ENCODE measurements around the gene ABCA2. TPM values are rescaled to one million over a fixed set of nuclear protein-coding genes. Genes with fewer than 3 reads are reported as not detected.
A peak's percentile ranks its signal among the peaks of the same experiment; 100 is the strongest.

Gene ABCA2
- total RNA-seq, 1 donor from 2014 or later: 7.5 TPM

- ChIA-PET POLR2A (interaction anchor here (0.6 to 3.1 kb wide), 15 partner anchors 8 to 305 kb away, joined by 3 to 38 read pairs (median 7); partner anchors contain the start of genes AJM1, FBXW5, MAN1B1 and RABL6), CTCF (interaction anchor here (1.1 to 2.4 kb wide), 2 partner anchors 36 to 45 kb away, joined by 4 to 8 read pairs; no protein-coding TSS in a partner anchor)
- Mint-ChIP-seq H3K9me3 (no peaks in the 10 kb centered on the region), H3K4me3 (peak overlapping the region; percentile 86), H3K4me1 (peaks cover 40% of the 10 kb centered on the region), H3K36me3 (ENCODE audit: low read depth) (peaks cover 7% of the 10 kb centered on the region), H3K27ac (peak overlapping the region; percentile 84), H3K27me3 (peaks cover 2% of the 10 kb centered on the region)
- ATAC-seq (ENCODE audit: low read depth) (no peak), DNase-seq (no peak)
- intact Hi-C loops (cut with micrococcal nuclease): loop anchor here (1.0 to 5.0 kb wide), 8 partner anchors 15 to 1031 kb away; partner anchors contain the start of genes ABCA2, FBXW5, PHPT1 and RABL6
- no peak for TF ChIP-seq CTCF (IDR thresholded peaks at IDR 0.05)
Observed at GRCh38 chr9:136992819-136993369, 35.1 kb downstream of the ABCA2 start.

- H3K27ac Mint-ChIP-seq: peak within 1 kb of the TSS; percentile 84
- ATAC-seq (ENCODE audit: low read depth) (peak; percentile 91), DNase-seq (peak; percentile 94)
- H3K4me1 Mint-ChIP-seq: peaks cover 33% of the 10 kb centered on the region
- intact Hi-C loops (cut with micrococcal nuclease): loop anchor here (1.0 to 5.0 kb wide), 8 partner anchors 14 to 1030 kb away; partner anchors contain the start of genes ABCA2, FBXW5, PHPT1 and RABL6
- ChIA-PET POLR2A (interaction anchor here (0.6 to 3.1 kb wide), 18 partner anchors 9 to 304 kb away, joined by 3 to 38 read pairs (median 6); partner anchors contain the start of genes AJM1, FBXW5, MAN1B1 and RABL6), CTCF (interaction anchor here (1.0 to 2.4 kb wide), 5 partner anchors 37 to 54 kb away, joined by 3 to 8 read pairs (median 4); partner anchors contain the start of gene FUT7)
- H3K9me3 Mint-ChIP-seq: no peaks in the 10 kb centered on the region
- peaks cover 7% of the 10 kb centered on the region for H3K36me3 Mint-ChIP-seq (ENCODE audit: low read depth)
- peaks cover 6% of the 10 kb centered on the region for H3K27me3 Mint-ChIP-seq
- no peak for TF ChIP-seq CTCF (IDR thresholded peaks at IDR 0.05)
- H3K4me3 Mint-ChIP-seq: peak within 1 kb of the TSS; percentile 86
Observed at GRCh38 chr9:136991993-136992818, 35.8 kb downstream of the ABCA2 start, which contains the start of gene PAXX. Gene PAXX (plus strand): TSS chr9:136992422. CDS start chr9:136992444, 22 bp downstream.

GRCh38 chr9:136990242-136990911 is 37.7 kb downstream of the ABCA2 start:
- peaks cover 20% of the 10 kb centered on the region for H3K4me1 Mint-ChIP-seq
- peak overlapping the region; percentile 86 for H3K4me3 Mint-ChIP-seq
- H3K27ac Mint-ChIP-seq: peak overlapping the region; percentile 54
- intact Hi-C loops (cut with micrococcal nuclease): loop anchor here (5.0 kb wide), 2 partner anchors 183 to 1028 kb away; partner anchors contain the start of genes RABL6 and UBAC1
- H3K9me3 Mint-ChIP-seq: no peaks in the 10 kb centered on the region
- TF ChIP-seq CTCF (IDR thresholded peaks at IDR 0.05): no peak
- H3K27me3 Mint-ChIP-seq: peaks cover 12% of the 10 kb centered on the region
- ChIA-PET POLR2A (interaction anchor here (2.7 to 3.1 kb wide), 2 partner anchors 11 to 41 kb away, joined by 15 to 38 read pairs; no protein-coding TSS in a partner anchor), CTCF (no interaction called here)
- no peak for ATAC-seq (ENCODE audit: low read depth)
- peaks cover 7% of the 10 kb centered on the region for H3K36me3 Mint-ChIP-seq (ENCODE audit: low read depth)
- no peak for DNase-seq

- intact Hi-C loops (cut with micrococcal nuclease): no loop called here
- no peak overlapping the region for H3K27ac Mint-ChIP-seq
- POLR2A ChIA-PET: no interaction called here
Observed at GRCh38 chr9:136988872-136989271, 39.2 kb downstream of the ABCA2 start.

More at GRCh38 chr9:136988872-136989271, 39.2 kb downstream of the ABCA2 start:
- no peak for DNase-seq
- H3K4me3 Mint-ChIP-seq: no peak overlapping the region
- peaks cover 17% of the 10 kb centered on the region for H3K27me3 Mint-ChIP-seq
- peaks cover 18% of the 10 kb centered on the region for H3K4me1 Mint-ChIP-seq
- CTCF ChIA-PET: interaction anchor here (1.3 to 2.4 kb wide), 2 partner anchors 40 to 147 kb away, joined by 4 to 7 read pairs; partner anchors contain the start of gene AJM1
- peaks cover 5% of the 10 kb centered on the region for H3K36me3 Mint-ChIP-seq (ENCODE audit: low read depth)
- ATAC-seq (ENCODE audit: low read depth): no peak
- TF ChIP-seq CTCF (IDR thresholded peaks at IDR 0.05): no peak
- no peaks in the 10 kb centered on the region for H3K9me3 Mint-ChIP-seq
